ENCODE results near the gene EVA1C. TPM values are rescaled to one million over a fixed set of nuclear protein-coding genes. Genes with fewer than 3 reads are reported as not detected.

Gene EVA1C
- total RNA-seq, 3 donors from 2014 or later = 13.7 to 27.8 (median 15.3) TPM

DNA sequence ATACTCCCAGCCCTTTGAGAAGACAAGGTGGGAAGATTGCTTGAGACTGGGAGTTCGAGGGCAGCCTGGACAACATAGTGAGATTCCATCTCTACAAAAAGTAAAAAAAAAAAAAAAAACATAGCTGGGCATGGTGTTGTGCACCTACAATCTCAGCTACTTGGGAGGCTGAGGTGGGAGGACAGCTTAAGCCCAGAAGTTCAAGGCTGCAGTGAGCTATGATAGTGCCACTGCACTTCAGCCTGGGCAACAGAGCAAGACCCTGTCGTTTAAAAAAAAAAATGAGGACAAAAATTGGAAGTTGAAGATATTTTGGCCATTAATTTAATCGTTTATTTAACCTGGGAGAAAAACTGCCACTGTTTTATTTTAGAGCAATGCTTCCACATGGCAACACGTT lies 20.8 kb upstream of the EVA1C start:
- intact Hi-C loops (cut with DNase I, micrococcal nuclease) = no loop called here
- no peaks in the 10 kb centered on the region for H3K4me1 ChIP-seq (ENCODE audit: low read depth)
- TF ChIP-seq, protein P1, sequence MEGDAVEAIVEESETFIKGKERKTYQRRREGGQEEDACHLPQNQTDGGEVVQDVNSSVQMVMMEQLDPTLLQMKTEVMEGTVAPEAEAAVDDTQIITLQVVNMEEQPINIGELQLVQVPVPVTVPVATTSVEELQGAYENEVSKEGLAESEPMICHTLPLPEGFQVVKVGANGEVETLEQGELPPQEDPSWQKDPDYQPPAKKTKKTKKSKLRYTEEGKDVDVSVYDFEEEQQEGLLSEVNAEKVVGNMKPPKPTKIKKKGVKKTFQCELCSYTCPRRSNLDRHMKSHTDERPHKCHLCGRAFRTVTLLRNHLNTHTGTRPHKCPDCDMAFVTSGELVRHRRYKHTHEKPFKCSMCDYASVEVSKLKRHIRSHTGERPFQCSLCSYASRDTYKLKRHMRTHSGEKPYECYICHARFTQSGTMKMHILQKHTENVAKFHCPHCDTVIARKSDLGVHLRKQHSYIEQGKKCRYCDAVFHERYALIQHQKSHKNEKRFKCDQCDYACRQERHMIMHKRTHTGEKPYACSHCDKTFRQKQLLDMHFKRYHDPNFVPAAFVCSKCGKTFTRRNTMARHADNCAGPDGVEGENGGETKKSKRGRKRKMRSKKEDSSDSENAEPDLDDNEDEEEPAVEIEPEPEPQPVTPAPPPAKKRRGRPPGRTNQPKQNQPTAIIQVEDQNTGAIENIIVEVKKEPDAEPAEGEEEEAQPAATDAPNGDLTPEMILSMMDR (IDR thresholded peaks at IDR 0.05) = no peak
- no peak overlapping the region for H3K4me3 ChIP-seq
- no peak for DNase-seq
- no peaks in the 10 kb centered on the region for H3K9me3 ChIP-seq
- no peak for ATAC-seq
- H3K36me3 ChIP-seq (ENCODE audit: low read depth) = no peaks in the 10 kb centered on the region

- intact Hi-C loops (cut with DNase I, micrococcal nuclease) = no loop called here
- no peaks in the 10 kb centered on the region for H3K4me1 ChIP-seq (ENCODE audit: low read depth)
- H3K9me3 ChIP-seq = no peaks in the 10 kb centered on the region
- ATAC-seq = peak; percentile 21
- H3K4me3 ChIP-seq = peak overlapping the region; percentile 67
- DNase-seq = no peak
- TF ChIP-seq, protein P1 (IDR thresholded peaks at IDR 0.05) = no peak
- no peaks in the 10 kb centered on the region for H3K36me3 ChIP-seq (ENCODE audit: low read depth)
Observed at GRCh38 chr21:32392299-32392879, 20.1 kb upstream of the EVA1C start.

GRCh38 chr21:32392880-32393676 lies 19.4 kb upstream of the EVA1C start, which contains the start of gene URB1:
Gene URB1, minus strand, starts transcription at chr21:32393012. Its CDS starts 102 bp downstream, at chr21:32392910.
- DNase-seq (peak; percentile 95 to 99 (median 97)), ATAC-seq (peak; percentile 99)
- Histone ChIP-seq H3K4me3 (peak within 1 kb of the TSS; percentile 67), H3K4me1 (ENCODE audit: low read depth) (no peaks in the 10 kb centered on the region), H3K36me3 (ENCODE audit: low read depth) (no peaks in the 10 kb centered on the region), H3K9me3 (no peaks in the 10 kb centered on the region)
- TF ChIP-seq, protein P1 (IDR thresholded peaks at IDR 0.05) = no peak
- intact Hi-C loops (cut with DNase I, micrococcal nuclease) = no loop called here

DNA sequence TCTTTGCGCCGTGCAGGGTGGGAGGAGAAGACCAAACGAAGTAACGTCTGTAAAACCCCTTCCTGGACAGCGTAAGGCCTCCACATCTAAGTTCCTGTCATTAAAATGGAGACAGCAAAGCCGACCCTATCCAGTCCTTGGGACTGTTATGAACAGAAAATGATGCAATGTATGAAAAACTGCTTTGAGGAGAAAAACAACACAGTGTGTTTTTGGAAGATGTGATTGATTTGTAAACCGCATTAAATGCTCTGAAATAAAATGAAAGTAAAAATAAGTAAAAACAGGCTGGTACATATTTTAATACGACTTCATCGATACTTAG lies 18.9 kb upstream of the EVA1C start:
- ATAC-seq = no peak
- intact Hi-C loops (cut with DNase I, micrococcal nuclease) = no loop called here
- DNase-seq = no peak
- TF ChIP-seq, protein P1 (IDR thresholded peaks at IDR 0.05) = no peak
- Histone ChIP-seq H3K4me1 (ENCODE audit: low read depth) (no peaks in the 10 kb centered on the region), H3K36me3 (ENCODE audit: low read depth) (no peaks in the 10 kb centered on the region), H3K4me3 (peak overlapping the region; percentile 67), H3K9me3 (no peaks in the 10 kb centered on the region)

DNA sequence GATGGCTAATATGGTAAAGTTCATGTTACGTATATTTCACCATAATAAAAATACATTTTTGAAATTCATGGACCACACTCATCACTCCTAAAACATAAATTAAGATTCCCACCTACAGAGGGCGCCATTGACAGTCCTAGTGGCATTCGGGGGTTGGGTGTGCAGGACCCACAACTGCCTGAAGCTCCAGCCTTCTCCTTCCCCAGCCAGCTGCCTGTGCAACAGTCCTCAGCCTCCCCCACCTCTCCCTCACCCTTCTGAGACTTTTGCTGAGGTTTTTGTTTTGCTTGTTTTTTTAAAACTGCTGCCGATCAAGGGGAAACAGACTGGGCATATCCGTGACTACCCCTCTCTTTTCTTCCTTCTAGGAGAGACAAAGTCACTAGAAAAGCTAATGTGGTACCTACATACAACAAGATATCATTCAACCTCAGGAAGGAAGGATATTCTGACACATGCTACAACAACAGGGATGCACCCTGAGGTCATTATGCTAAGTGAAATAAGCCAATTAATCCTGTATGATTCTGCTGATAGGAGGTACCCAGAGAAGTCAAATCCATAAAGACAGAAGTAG lies 9.2 kb upstream of the EVA1C start:
- H3K9me3 ChIP-seq = no peaks in the 10 kb centered on the region
- peak; percentile 78 for ATAC-seq
- DNase-seq = peak in 1 of 3 donors; percentile 86
- no peak overlapping the region for H3K4me3 ChIP-seq
- H3K4me1 ChIP-seq (ENCODE audit: low read depth) = no peaks in the 10 kb centered on the region
- intact Hi-C loops (cut with DNase I, micrococcal nuclease) = loop anchor here in 1 of 2 donors (10.0 kb wide), 2 partner anchors 172 to 202 kb away; no protein-coding TSS in a partner anchor
- TF ChIP-seq, protein P1 (IDR thresholded peaks at IDR 0.05) = no peak
- H3K36me3 ChIP-seq (ENCODE audit: low read depth) = no peaks in the 10 kb centered on the region

Measured in mucosa of descending colon (tissue), 3 donors.